Suprapubic skin (tissue), 4 donors: Measurements from ENCODE around the gene TSC22D4. TPM values are rescaled to one million over a fixed set of nuclear protein-coding genes. Genes with fewer than 3 reads are reported as not detected.

Source experiments
- DNase-seq, 2 donors: peaks; one replicate each; pipeline ENCODE4 v3.0.0-alpha.2; 2019; ENCODE audit warnings: low spot score in 2 of 2
- H3K27ac ChIP-seq: fragments of 200-600 bp; sonication (generic); one replicate; pipeline ENCODE4 v1.5.1; 2019
- H3K27me3 ChIP-seq: fragments of 200-600 bp; sonication (generic); one replicate; pipeline ENCODE4 v1.5.1; 2019
- H3K36me3 ChIP-seq: fragments of 200-600 bp; sonication (generic); one replicate; pipeline ENCODE4 v1.5.1; 2019
- H3K4me1 ChIP-seq: fragments of 200-600 bp; sonication (generic); one replicate; pipeline ENCODE4 v1.5.1; 2019
- H3K4me3 ChIP-seq: fragments of 200-600 bp; sonication (generic); one replicate; pipeline ENCODE4 v1.5.1; 2019; ENCODE audit warnings: mild to moderate bottlenecking
- H3K9me3 ChIP-seq: fragments of 200-600 bp; sonication (generic); one replicate; pipeline ENCODE4 v1.5.1; 2019
- CTCF ChIP-seq, 2 donors: fragments of 200-600 bp in 1 of 2; fragments of 450-650 bp in 1 of 2; sonication (generic) in 1 of 2; IDR thresholded peaks; one replicate each; pipeline ENCODE4 v1.5.1; 2016 to 2019; ENCODE audit warnings: antibody characterized with exemption in 2 of 2, mild to moderate bottlenecking in 1 of 2, moderate library complexity in 1 of 2
- EP300 ChIP-seq: sonication (generic); formaldehyde crosslinking; IDR thresholded peaks from one replicate; pipeline ENCODE4 v1.6.1; 2017; ENCODE audit warnings: antibody characterized with exemption
- POLR2A ChIP-seq, 2 donors: fragments of 450-650 bp; IDR thresholded peaks; one replicate each; pipeline ENCODE4 v1.6.1; 2017; ENCODE audit warnings: antibody characterized with exemption in 2 of 2, mild to moderate bottlenecking in 2 of 2, moderate library complexity in 2 of 2
- POLR2AphosphoS5 ChIP-seq, 3 donors: sonication (generic); formaldehyde crosslinking; IDR thresholded peaks; one replicate each; pipeline ENCODE4 v1.6.1; 2017; ENCODE audit warnings: antibody characterized with exemption in 3 of 3
- WGBS: methylation state at CpG from one replicate; pipeline ENCODE4 v1.1.5; 2018; 5-methylcytosine and 5-hydroxymethylcytosine counted together
- total RNA-seq, 4 donors: library from RNA; depleted of rRNA; stranded (reverse); fragments of >200 nt; gene quantifications; one replicate each; pipeline ENCODE4 v1.1.0, GENCODE V29; 2016

Gene TSC22D4
- total RNA-seq, 4 donors from 2014 or later = 52.7 to 67.2 (median 57.3) TPM

DNA sequence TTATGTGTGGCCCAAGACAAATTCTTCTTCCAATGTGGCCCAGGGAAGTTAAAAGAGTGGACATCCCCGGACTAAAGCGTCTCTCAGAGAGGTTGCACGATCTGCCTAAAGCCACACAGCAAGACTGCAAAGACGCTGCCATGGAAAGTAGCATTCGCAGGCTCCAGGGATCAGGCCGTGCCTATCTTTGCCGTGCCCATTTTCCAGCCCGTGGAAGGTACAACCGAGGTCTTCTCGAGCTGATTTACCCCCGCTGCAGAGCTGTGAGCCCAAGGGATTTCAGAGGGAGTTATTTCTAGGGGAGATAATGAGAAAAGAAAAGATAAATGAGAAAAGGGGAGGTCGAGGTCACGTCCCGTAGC, 3.7 kb upstream of the TSC22D4 start:
- H3K4me1 ChIP-seq = peaks cover 34% of the 10 kb centered on the region
- no peaks in the 10 kb centered on the region for H3K27me3 ChIP-seq
- no peak for DNase-seq
- peak overlapping the region; percentile 74 for H3K4me3 ChIP-seq
- H3K27ac ChIP-seq = no peak overlapping the region
- no peaks in the 10 kb centered on the region for H3K36me3 ChIP-seq
- H3K9me3 ChIP-seq = no peaks in the 10 kb centered on the region
- TF ChIP-seq POLR2A (IDR thresholded peaks at IDR 0.05) = no peak
- WGBS = 39% methylated on average over 14 of the region's 14 CpGs

DNA sequence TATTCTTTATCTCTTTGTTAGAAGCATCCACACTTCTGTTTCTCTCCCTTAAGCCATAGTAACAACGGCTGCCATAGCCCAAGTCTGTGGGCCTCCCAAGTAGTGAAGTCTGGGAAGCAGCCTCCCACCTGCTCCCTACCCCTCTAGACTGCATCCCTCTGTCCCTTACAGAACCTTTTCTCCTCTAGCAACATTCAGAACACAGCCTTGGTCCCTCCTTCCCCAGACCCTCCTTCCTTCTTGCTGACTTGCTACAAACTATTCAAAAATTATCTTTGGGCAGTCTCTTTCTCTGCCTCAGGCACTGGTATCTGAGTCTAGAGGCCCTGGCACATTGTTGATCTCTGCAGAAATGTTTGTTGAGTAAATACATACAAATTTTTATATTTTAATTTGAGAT, 2.5 kb upstream of the TSC22D4 start:
- no peak for DNase-seq
- H3K4me1 ChIP-seq = peaks cover 46% of the 10 kb centered on the region
- WGBS = 81% methylated on average over 1 of the region's 1 CpG
- H3K36me3 ChIP-seq = no peaks in the 10 kb centered on the region
- H3K9me3 ChIP-seq = no peaks in the 10 kb centered on the region
- H3K27me3 ChIP-seq = no peaks in the 10 kb centered on the region
- TF ChIP-seq EP300 (no peak), POLR2AphosphoS5 (IDR thresholded peaks at IDR 0.05) (no peak), POLR2A (IDR thresholded peaks at IDR 0.05) (no peak), CTCF (IDR thresholded peaks at IDR 0.05) (no peak)
- H3K4me3 ChIP-seq = no peak overlapping the region
- no peak overlapping the region for H3K27ac ChIP-seq

DNA sequence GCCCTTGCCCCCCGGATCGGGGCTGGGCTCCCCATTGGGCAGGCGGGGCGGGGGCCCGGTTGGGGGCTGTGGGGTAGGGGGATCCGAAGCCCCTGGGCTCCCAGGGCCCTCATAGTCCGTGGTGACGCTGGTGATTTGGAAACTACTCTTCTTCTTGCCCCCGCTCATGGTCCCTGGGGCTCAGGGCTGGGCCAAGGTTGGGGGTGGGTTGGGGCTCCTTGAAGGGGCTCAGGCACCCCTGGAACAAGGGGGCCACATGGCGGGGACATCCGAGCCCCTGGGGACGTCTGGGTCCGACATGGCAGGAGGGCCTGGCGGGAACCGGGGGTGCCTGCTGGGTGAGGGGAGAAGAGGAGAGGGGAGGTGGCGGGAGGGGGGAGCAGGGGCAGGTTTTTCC, 1.1 kb downstream of the TSC22D4 start:
- Histone ChIP-seq H3K36me3 (peaks cover 15% of the 10 kb centered on the region), H3K27ac (peak overlapping the region; percentile 73), H3K4me1 (peaks cover 62% of the 10 kb centered on the region), H3K9me3 (no peaks in the 10 kb centered on the region), H3K4me3 (peak overlapping the region; percentile 92), H3K27me3 (no peaks in the 10 kb centered on the region)
- no peak for DNase-seq
- no peak for TF ChIP-seq POLR2AphosphoS5 (IDR thresholded peaks at IDR 0.05)
- 0% methylated on average over 11 of the region's 16 CpGs for WGBS

GRCh38 chr7:100476903-100477870, 1.8 kb downstream of the TSC22D4 start:
- TF ChIP-seq EP300 (no peak), POLR2AphosphoS5 (IDR thresholded peaks at IDR 0.05) (no peak), CTCF (IDR thresholded peaks at IDR 0.05) (no peak), POLR2A (IDR thresholded peaks at IDR 0.05) (no peak)
- Histone ChIP-seq H3K4me3 (peak overlapping the region; percentile 92), H3K9me3 (no peaks in the 10 kb centered on the region), H3K27me3 (no peaks in the 10 kb centered on the region), H3K27ac (peak overlapping the region; percentile 73), H3K36me3 (peaks cover 15% of the 10 kb centered on the region), H3K4me1 (peaks cover 63% of the 10 kb centered on the region)
- 30% methylated on average over 6 of the region's 30 CpGs for WGBS
- DNase-seq = no peak

- no peaks in the 10 kb centered on the region for H3K9me3 ChIP-seq
- TF ChIP-seq CTCF (IDR thresholded peaks at IDR 0.05) = no peak
- TF ChIP-seq POLR2AphosphoS5 (IDR thresholded peaks at IDR 0.05) = no peak
- TF ChIP-seq POLR2A (IDR thresholded peaks at IDR 0.05) = no peak
- no peak for TF ChIP-seq EP300
- peaks cover 65% of the 10 kb centered on the region for H3K4me1 ChIP-seq
- DNase-seq = no peak
- H3K36me3 ChIP-seq = peaks cover 16% of the 10 kb centered on the region
- peak overlapping the region; percentile 92 for H3K4me3 ChIP-seq
- H3K27me3 ChIP-seq = no peaks in the 10 kb centered on the region
- peak overlapping the region; percentile 7 for H3K27ac ChIP-seq
- 21% methylated on average over 6 of the region's 6 CpGs for WGBS
Observed at GRCh38 chr7:100476101-100476780, 2.8 kb downstream of the TSC22D4 start.

DNA sequence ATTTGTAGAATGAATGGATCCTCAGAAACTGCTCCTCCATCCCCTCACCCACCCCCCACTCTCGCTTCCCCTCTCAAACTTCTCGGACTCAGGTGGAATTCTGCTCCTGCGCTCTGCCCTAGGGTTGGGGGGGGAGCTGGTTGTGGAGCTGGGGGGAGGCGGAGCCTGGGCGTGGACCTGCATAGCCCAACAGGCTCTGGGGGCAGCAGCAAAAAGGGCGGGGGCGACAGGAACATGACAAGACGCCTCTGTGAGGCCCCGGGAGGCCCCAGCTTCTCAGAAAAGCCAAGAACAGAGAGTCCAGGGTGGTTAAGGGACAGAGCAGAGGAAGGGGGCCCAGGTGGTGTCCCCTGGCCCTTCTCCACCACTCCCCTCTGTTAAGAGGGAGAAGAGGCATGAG, 3.5 kb downstream of the TSC22D4 start:
- Histone ChIP-seq H3K4me3 (peak overlapping the region; percentile 92), H3K27ac (no peak overlapping the region), H3K36me3 (peaks cover 20% of the 10 kb centered on the region), H3K4me1 (peaks cover 65% of the 10 kb centered on the region), H3K27me3 (no peaks in the 10 kb centered on the region), H3K9me3 (no peaks in the 10 kb centered on the region)
- 38% methylated on average over 9 of the region's 9 CpGs for whole genome bisulfite sequencing
- no peak for DNase-seq
- no peak for TF ChIP-seq POLR2A (IDR thresholded peaks at IDR 0.05)
